K562 (cell line): ENCODE measurements around the gene RBSN.

Experiments used
- GABPA ChIP-seq: fragments of 200-800 bp; sonication (Bioruptor generic); conservative IDR thresholded peaks from 2 replicates; pipeline ENCODE4 v1.6.1; 2016; ENCODE audit warnings: low read depth, missing genetic modification characterization, missing compliant biosample characterization
- POLR2A ChIP-seq: fragments of 450-650 bp; conservative IDR thresholded peaks from 2 replicates; pipeline ENCODE4 v1.6.1; 2016

DNA sequence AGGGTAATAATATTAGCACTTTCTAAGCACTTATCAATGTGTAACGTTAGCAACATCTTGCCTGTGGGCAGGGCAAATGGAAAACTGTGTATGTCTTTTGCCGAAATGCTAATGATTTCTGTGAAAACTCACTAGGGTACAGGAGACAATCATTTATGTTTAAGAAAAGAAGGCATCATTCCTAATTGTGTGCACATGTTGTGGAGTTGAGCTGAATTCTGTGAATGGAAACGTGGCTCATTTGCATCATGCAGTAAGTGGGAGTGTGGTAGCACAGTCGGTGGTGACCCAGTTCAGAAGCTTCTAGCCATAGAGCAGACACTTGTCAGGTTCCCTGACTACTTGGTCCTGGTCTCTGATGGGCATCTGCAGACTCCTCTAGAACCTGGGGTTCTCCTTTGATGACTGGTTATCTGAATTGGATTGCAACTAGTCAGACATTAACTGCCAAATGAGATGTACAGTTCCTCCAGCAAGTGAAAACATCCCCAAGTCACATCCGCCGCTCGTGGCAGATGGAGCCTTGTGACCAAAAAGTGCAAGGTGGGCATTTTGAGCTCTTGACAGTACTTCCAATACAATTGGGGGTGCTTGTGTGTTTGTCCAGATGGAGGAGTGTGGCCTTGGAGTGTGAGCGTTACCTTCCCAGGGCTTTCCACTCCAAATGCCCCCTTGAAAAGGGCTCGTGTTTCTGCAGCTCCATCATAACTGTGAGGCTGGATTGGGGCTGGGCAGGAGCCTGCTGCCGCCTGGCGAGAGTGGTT lies 55.4 kb downstream of the RBSN start:
- TF ChIP-seq POLR2A (peak; percentile 23; the same call in 1 of the 2 replicates), GABPA (tag) (no peak)
